NCI-H345 treated with DMSO at 0.1 percent for 48 hours (cell line): ENCODE results near the gene PHF14.

Experiments
- DNase-seq: peaks from one replicate; lab custom pipeline; 2025; ENCODE audit not compliant: unreplicated experiment; lab: John Stamatoyannopoulos, UW

PHF14 gene

DNA sequence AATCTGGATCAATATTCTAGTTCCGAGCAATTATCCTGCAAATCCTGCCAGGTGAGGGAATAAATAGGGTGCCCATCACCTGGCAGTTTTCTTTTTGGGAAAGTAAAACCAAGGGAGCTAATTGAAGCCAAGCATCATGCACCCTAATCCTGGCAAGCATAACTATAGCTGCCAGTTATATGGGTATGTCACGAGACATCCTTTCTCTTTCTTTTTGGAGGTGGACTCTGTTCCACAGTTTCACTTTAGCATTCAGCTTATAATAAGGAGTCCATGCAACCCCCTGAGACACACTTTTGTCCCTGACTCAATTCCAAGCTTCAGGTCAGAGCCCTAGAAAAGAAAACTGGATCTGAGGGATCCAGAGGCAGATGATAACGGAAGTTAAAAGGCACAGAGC, 222.5 kb downstream of the PHF14 start:
- DNase-seq: no peak

DNA sequence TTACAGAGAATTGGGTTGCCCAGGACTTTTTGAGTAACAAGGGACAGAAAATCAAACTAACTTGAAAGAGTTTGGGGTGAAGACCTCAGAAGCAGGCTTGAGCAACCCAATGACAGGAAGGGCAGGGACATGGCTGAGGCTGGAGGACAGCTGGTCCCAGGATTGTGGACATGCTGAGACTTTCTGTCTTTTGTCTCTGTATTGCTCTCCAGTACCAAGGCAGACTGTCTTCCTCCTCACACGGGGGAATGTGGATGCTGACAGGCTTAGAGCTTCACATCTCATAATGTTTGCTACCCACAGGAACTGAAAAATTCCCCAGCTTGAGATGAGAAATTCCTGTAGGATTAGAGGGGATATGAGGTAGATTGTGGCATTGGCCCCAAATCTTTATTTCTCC, 229.6 kb downstream of the PHF14 start:
- no peak for DNase-seq

DNA sequence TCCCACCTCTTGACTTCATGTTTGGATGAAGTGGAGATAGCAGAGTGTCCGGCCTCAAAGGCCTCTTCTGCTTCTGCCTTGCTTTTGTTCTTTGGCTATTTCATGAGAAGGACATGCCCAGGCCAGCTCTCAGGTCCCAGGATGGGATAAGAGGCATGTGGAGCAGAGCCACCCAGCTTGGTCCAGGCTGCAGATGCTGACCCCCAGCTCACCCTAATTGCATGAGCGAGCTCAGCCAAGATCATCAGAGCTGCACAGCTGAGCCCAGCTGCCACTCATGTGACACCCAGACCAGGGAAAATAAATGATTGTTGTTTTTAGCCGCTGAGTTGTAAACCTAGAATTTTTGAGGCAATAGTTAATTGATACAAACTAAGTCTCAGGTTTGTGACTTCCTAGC, 230.0 kb downstream of the PHF14 start:
- DNase-seq: no peak

- DNase-seq: no peak
These were observed 232.7 kb downstream of the PHF14 start for GRCh38 chr7:11206177-11206899.

DNA sequence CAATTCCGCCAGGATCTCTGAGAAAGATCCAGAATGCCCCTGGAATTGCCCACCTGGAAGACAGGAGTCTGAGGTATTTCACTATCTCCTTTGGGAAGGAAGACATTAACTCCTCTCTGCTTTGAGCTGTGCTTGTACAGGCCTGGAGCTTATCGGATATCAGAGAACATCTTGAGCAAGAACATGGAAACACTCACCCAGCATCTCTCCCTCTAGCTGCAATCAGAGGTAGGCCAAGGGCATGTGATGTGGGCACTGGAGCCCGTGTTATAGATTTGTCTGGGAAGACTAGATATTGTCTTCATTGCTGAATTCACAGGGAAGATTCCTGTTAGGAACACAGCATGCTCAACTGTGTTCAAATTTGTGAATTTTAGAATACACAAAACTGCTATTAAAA, 233.9 kb downstream of the PHF14 start:
- DNase-seq: no peak

GRCh38 chr7:11208883-11209465, 235.3 kb downstream of the PHF14 start:
- no peak for DNase-seq

- no peak for DNase-seq
These were observed 236.7 kb downstream of the PHF14 start for GRCh38 chr7:11210374-11210773.

- peak; percentile 64 for DNase-seq
These were observed 238.5 kb downstream of the PHF14 start for GRCh38 chr7:11212080-11212711.

- DNase-seq: no peak
These were observed 239.1 kb downstream of the PHF14 start for GRCh38 chr7:11212816-11213215.

GRCh38 chr7:11213266-11213665, 239.6 kb downstream of the PHF14 start:
- DNase-seq: no peak

DNA sequence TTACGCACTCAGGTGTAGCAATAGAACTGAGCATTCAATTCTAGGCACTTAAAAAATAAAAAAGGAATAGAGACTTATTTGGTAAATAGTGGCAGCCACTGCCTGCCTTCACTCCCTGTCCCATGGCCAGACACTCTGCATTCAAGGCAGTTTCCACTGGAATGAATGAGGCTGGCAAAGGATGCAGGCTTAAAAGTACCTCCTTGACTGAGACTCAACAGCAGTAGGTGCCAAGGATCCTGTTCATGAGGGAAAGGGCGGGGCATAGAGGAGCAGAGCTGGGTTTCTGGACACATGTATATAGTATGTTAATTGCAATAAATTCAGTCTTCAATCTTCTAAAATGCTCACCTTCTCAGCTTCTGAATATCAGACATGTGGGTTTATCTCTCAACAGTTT, 242.6 kb downstream of the PHF14 start:
- DNase-seq: no peak

DNA sequence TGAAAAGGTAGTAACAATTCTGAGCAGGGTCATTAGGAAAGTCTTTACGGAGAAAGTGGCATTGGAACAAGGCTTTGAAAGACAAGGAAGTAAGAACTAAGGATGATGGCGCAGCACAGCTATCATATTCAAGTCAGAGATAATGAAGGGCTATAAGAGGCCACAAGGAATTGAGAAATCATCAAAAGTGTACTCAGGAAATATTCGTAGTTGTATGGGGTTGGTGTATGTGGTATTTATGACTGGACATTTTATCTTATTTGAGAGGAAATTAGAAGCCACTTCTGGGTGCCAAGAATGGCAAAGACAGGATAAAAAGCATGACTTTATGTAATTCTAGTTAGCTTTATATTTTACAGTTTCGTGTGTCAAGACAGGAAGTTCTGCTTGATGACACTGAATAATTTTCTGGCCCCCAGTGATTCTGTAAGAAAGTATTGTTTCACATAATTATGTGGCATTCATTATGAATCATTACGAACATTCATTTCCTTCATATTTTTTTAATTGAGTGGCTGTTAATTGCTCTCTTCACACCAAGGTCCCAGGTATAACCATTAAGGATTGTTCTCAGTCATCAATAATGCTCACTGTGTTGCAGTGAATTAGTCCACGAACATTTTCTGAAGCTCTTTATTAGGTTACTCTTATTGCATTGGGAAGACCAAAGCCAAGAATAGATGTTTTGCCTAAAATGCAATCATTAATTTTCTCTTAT, 244.3 kb downstream of the PHF14 start:
- DNase-seq: no peak
